Measurements from ENCODE around the gene HIRIP3.
A peak's percentile ranks its signal among the peaks of the same experiment; 100 is the strongest.

The HIRIP3 gene

DNA sequence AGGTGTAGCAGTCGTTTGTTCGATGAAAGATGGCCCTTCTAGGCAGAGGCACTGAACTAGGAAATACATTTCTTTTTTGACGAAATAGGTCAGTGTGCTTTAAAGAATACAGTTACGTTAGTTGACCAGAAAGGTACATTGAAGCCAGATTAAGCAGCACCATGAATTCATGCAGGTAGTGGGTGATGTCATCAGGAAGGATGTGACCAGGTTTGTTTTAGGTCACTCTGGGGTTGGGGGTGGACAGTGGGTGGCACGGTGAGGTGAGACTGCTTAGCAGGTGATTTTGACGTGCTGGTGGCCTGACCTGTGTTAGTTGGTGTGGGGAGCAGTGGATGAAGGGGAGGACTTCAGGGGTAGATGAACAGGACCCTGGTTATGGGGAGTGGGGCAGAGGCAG lies 4.2 kb upstream of the HIRIP3 start:
- DNase-seq (ENCODE audit: low read depth in 1 of 2, low spot score in 1 of 2): no peak
- no peaks in the 10 kb centered on the region for H3K27me3 ChIP-seq (ENCODE audit: insufficient read depth, poor library complexity, severe bottlenecking)
- H3K4me3 ChIP-seq (replicated peaks; ENCODE audit: insufficient read depth, low read length): no peak overlapping the region
- no peak for TF ChIP-seq GABPA (IDR thresholded peaks at IDR 0.05; ENCODE audit: low read depth)
- TF ChIP-seq, protein P1, sequence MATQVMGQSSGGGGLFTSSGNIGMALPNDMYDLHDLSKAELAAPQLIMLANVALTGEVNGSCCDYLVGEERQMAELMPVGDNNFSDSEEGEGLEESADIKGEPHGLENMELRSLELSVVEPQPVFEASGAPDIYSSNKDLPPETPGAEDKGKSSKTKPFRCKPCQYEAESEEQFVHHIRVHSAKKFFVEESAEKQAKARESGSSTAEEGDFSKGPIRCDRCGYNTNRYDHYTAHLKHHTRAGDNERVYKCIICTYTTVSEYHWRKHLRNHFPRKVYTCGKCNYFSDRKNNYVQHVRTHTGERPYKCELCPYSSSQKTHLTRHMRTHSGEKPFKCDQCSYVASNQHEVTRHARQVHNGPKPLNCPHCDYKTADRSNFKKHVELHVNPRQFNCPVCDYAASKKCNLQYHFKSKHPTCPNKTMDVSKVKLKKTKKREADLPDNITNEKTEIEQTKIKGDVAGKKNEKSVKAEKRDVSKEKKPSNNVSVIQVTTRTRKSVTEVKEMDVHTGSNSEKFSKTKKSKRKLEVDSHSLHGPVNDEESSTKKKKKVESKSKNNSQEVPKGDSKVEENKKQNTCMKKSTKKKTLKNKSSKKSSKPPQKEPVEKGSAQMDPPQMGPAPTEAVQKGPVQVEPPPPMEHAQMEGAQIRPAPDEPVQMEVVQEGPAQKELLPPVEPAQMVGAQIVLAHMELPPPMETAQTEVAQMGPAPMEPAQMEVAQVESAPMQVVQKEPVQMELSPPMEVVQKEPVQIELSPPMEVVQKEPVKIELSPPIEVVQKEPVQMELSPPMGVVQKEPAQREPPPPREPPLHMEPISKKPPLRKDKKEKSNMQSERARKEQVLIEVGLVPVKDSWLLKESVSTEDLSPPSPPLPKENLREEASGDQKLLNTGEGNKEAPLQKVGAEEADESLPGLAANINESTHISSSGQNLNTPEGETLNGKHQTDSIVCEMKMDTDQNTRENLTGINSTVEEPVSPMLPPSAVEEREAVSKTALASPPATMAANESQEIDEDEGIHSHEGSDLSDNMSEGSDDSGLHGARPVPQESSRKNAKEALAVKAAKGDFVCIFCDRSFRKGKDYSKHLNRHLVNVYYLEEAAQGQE (IDR thresholded peaks at IDR 0.05; ENCODE audit: insufficient replicate concordance, low read depth): no peak
- H3K27ac ChIP-seq (replicated peaks): no peak overlapping the region

DNA sequence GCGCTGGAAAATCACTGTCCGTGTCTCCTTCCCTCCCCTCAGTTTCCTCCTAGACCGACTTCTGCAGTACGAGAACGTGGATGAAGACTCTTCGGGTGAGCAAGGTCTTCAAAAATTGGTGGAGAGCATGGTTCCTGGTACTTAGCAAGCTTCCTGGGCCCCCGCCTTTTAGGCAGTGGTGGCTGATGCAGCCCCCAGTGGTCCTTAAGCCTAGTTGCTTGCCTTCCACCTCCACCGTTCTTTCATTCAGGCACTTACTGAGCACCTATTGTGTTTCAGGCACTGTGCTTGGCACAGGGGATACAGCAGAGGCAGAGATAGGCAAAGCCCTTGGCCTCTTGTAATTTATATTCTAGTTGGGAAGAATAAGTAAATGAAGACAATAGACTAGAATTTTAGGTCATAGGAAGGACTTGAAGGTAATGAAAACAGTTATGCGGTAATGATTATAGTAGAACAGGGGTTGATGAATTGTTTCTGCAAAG lies 1.4 kb upstream of the HIRIP3 start:
- Histone ChIP-seq H3K27ac (replicated peaks) (peak overlapping the region; percentile 99), H3K27me3 (ENCODE audit: insufficient read depth, poor library complexity, severe bottlenecking) (no peaks in the 10 kb centered on the region), H3K4me3 (replicated peaks; ENCODE audit: insufficient read depth, low read length) (peak overlapping the region; percentile 90)
- TF ChIP-seq, protein P2, sequence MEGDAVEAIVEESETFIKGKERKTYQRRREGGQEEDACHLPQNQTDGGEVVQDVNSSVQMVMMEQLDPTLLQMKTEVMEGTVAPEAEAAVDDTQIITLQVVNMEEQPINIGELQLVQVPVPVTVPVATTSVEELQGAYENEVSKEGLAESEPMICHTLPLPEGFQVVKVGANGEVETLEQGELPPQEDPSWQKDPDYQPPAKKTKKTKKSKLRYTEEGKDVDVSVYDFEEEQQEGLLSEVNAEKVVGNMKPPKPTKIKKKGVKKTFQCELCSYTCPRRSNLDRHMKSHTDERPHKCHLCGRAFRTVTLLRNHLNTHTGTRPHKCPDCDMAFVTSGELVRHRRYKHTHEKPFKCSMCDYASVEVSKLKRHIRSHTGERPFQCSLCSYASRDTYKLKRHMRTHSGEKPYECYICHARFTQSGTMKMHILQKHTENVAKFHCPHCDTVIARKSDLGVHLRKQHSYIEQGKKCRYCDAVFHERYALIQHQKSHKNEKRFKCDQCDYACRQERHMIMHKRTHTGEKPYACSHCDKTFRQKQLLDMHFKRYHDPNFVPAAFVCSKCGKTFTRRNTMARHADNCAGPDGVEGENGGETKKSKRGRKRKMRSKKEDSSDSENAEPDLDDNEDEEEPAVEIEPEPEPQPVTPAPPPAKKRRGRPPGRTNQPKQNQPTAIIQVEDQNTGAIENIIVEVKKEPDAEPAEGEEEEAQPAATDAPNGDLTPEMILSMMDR (IDR thresholded peaks at IDR 0.05; ENCODE audit: insufficient read depth, low read length): no peak
- TF ChIP-seq, protein P1 (IDR thresholded peaks at IDR 0.05; ENCODE audit: insufficient replicate concordance, low read depth): no peak
- no peak for TF ChIP-seq GABPA (IDR thresholded peaks at IDR 0.05; ENCODE audit: low read depth)
- no peak for TF ChIP-seq POLR2AphosphoS5 (IDR thresholded peaks at IDR 0.05; ENCODE audit: low read depth)
- no peak for TF ChIP-seq SPI1 (IDR thresholded peaks at IDR 0.05; ENCODE audit: borderline replicate concordance, low read depth)
- no peak for DNase-seq (ENCODE audit: low read depth in 1 of 2, low spot score in 1 of 2)

DNA sequence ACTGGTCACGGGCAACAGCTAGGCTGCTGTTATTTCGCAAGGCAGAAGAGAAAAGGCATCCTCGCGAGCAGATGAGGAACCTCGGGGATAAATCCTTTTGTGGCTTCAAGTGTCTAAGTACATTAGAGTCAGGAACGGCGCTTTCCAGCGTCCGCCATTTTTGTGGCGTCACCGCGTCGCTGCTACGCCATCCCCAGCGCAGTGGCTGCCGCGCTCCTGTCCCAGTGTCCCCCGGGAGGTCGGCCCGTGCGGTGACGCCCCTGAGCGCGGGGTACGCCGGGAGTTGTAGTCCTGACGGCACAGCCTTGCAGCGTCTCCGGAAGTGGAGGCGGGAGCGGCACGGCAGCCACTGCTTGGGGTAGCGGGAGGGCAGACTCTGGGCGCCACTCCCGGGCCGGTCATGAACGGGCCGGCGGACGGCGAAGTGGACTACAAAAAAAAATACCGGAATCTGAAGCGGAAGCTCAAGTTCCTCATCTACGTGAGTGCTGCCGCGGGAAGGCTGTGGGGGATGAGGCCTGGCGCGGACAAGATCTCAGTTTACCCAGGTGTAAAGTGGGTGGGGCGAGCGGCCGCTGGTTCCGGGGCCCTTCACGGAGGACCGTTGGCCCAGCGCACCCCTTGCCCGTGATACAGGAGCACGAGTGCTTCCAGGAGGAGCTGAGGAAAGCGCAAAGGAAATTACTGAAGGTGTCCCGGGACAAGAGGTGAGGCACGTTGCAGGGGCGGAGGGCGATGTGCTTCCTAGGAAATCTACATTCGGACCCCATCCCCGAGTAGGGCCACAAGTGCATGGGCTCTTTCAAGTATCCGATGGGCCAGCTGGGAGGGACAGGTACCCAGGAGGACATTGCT lies 721 bp upstream of the HIRIP3 start, which contains the start of gene INO80E:
TSS of gene INO80E (plus strand) at position 331 of the 855 bp plus-strand sequence. CDS start at position 401, 70 bp downstream.
- peak; percentile 93 to 99 for DNase-seq (ENCODE audit: low read depth in 1 of 2, low spot score in 1 of 2)
- Histone ChIP-seq H3K27me3 (ENCODE audit: insufficient read depth, poor library complexity, severe bottlenecking) (no peaks in the 10 kb centered on the region), H3K27ac (replicated peaks) (peak within 1 kb of the TSS; percentile 99), H3K4me3 (replicated peaks; ENCODE audit: insufficient read depth, low read length) (peak within 1 kb of the TSS; percentile 90)
- TF ChIP-seq, protein P1 (IDR thresholded peaks at IDR 0.05; ENCODE audit: insufficient replicate concordance, low read depth): peak; percentile 68
- TF ChIP-seq POLR2AphosphoS5 (IDR thresholded peaks at IDR 0.05; ENCODE audit: low read depth): peak; percentile 73; the same call in 1 of the 2 replicates
- TF ChIP-seq GABPA (IDR thresholded peaks at IDR 0.05; ENCODE audit: low read depth): peak; percentile 51; the same call in 1 of the 2 replicates
- TF ChIP-seq, protein P2 (IDR thresholded peaks at IDR 0.05; ENCODE audit: insufficient read depth, low read length): no peak
